Muscle layer of colon (tissue), 2 donors: Measurements from ENCODE around the gene NBPF1.
A peak's percentile ranks its signal among the peaks of the same experiment; 100 is the strongest.
"Not testable (repeated sequence)": the region's sequence is repeated elsewhere in the genome, so short reads cannot be mapped to it uniquely, and the experiment has no call there.

Experiments used
- H3K27ac ChIP-seq: one replicate; pipeline ENCODE4 v1.7.0; 2013; ENCODE audit warnings: low read depth, mild to moderate bottlenecking, low read length, moderate library complexity
- H3K27me3 ChIP-seq, 2 donors: one replicate each; pipeline ENCODE4 v1.7.0; 2013; ENCODE audit warnings: low read length in 2 of 2, mild to moderate bottlenecking in 2 of 2; ENCODE audit not compliant: insufficient read depth in 2 of 2, control insufficient read depth in 1 of 2
- H3K36me3 ChIP-seq: one replicate; pipeline ENCODE4 v1.7.0; 2013; ENCODE audit warnings: mild to moderate bottlenecking, low read length; ENCODE audit not compliant: insufficient read depth
- H3K4me1 ChIP-seq: one replicate; pipeline ENCODE4 v1.7.0; 2013; ENCODE audit warnings: mild to moderate bottlenecking, low read length; ENCODE audit not compliant: insufficient read depth
- H3K4me3 ChIP-seq, 2 donors: one replicate each; pipeline ENCODE4 v1.7.0; 2013; ENCODE audit warnings: low read length in 2 of 2, low read depth in 1 of 2, mild to moderate bottlenecking in 1 of 2, moderate library complexity in 1 of 2
- H3K9ac ChIP-seq: one replicate; pipeline ENCODE4 v1.7.0; 2013; ENCODE audit warnings: low read length
- H3K9me3 ChIP-seq: one replicate; pipeline ENCODE4 v1.7.0; 2013; ENCODE audit warnings: mild to moderate bottlenecking, low read length
- donor health status: abdominal sarcoma.
- donor health status: Adenocarcinoma of cecum.

Gene NBPF1

DNA sequence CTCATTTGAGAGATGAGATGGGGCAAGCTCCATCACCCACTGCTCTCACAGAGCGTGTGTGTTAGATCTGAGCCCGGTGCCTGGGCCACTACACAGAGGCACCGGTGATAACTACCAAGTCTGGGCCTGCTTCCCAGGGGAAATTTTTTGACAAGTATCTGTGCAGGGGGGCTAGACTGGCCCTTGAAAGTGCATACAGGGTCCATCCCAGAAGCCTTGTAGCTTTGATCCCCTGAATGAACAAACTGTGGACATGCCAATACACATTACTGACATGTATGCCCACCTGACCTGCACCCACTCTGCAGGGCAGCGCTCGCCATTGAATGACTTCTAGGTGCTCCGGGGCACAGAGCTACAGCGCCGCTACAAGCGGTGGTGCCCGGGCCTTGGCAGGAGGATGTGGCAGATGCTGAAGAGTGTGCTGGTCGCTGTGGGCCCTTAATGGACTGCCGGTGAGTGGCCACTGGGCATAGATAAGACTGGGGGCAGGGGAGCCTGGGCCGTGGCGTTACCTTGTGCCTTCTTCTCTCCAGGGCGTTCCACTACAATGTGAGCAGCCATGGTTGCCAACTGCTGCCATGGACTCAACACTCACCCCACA lies 32.8 kb upstream of the NBPF1 start:
- H3K9me3 ChIP-seq, H3K27me3 ChIP-seq, H3K4me3 ChIP-seq, H3K27ac ChIP-seq, H3K36me3 ChIP-seq, H3K9ac ChIP-seq: not testable (repeated sequence)
- H3K4me1 ChIP-seq = peaks cover 30% of the 10 kb centered on the region

DNA sequence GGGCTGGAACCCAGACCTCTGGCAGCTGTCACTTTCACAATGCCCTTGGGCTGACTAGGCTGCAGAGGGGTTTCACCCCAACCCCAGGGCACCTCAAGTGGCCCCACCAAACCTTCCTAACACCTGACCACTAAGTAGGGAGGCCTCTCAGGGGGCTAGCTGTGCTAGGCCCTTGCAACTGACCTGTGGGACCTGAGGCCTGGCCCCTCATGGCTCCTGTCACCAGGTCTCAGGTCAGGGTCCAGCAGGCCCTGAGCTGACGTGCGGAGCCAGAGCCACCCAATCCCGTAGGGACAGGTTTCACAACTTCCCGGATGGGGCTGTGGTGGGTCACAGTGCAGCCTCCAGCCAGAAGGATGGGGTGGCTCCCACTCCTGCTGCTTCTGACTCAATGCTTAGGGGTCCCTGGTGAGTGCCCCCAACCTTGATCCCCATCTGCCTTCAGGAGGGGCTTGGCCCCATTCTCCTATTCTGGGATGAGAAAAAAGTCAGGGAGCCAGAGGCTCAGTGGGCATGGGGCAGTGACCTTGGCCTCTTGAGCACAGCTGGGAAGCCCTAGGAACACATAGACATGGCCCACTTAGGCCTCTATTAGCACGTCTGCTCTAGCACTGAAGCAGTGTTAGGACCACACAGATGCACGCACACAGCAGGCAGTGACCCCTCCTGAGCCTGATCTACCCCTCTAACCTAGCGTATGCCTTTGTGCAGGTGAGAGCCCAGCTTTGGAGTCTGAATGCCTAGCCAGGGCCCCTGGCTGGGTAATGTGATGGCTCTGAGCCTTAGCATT lies 32.1 kb upstream of the NBPF1 start:
- not testable (repeated sequence) for H3K36me3 ChIP-seq, H3K27me3 ChIP-seq, H3K9me3 ChIP-seq
- Histone ChIP-seq H3K9ac (peak overlapping the region; percentile 97), H3K27ac (peak overlapping the region; percentile 89), H3K4me1 (peaks cover 30% of the 10 kb centered on the region), H3K4me3 (peak overlapping the region; percentile 96 to 99)

DNA sequence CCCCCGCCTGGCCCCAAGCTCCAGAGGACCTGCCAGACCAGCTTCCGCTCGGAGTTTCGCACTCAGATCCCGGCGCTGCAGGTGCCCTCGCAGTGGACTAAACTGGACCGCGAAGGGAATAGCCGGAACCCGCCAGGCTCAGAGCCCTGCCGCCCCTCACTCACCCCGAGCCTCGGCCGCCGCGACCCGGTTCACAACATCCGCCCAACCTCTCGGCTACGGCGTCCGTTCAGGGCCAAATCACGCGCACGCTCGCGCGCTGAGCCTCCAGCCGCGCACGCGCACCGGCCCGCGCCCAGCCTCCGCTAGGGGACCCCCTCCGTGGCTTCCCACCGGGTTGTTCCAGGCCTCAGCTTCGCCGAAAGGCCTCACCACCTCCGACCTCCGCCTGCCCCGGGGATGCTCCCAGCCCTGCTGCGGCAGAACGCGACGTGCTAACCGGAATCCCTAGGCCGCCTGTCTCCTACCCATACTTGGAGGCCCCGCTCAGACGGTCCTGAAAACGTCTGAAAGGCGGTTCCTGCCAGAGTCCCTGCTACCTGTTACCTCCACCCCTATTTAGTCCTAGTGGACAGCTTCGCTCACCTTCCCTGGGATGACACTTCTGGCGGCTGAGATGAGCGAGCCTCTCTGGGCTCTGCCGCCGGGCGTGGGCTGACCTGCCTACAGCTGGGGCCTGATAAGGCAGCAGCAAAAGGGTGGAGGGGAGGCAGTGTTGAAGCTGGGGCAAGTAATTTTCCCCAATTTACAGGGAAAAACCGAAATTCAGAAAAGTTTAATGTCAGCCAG lies 31.3 kb upstream of the NBPF1 start:
- H3K4me1 ChIP-seq = peaks cover 30% of the 10 kb centered on the region
- H3K4me3 ChIP-seq = peak overlapping the region; percentile 96 to 99
- peak overlapping the region; percentile 89 for H3K27ac ChIP-seq
- H3K9ac ChIP-seq = peak overlapping the region; percentile 97
- H3K36me3 ChIP-seq, H3K27me3 ChIP-seq, H3K9me3 ChIP-seq: not testable (repeated sequence)

DNA sequence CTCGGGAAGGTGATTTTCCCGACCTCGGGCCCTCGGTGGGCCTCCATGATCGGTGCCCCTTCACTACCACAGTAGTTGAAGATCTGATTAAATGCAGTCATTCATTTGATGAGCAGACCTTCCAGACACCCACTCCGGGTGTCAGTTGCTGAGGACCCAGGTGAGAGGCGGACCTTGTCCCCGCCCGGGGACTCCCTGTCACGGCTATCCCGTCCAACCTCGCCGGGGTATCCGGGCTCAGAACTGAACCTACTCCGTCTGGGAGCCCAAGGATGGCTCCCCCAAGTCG lies 30.8 kb upstream of the NBPF1 start:
- Histone ChIP-seq H3K4me1 (peaks cover 30% of the 10 kb centered on the region), H3K4me3 (peak overlapping the region; percentile 96 to 99), H3K27me3 (no peaks in the 10 kb centered on the region), H3K9me3 (no peaks in the 10 kb centered on the region), H3K36me3 (no peaks in the 10 kb centered on the region), H3K27ac (peak overlapping the region; percentile 89), H3K9ac (peak overlapping the region; percentile 97)

DNA sequence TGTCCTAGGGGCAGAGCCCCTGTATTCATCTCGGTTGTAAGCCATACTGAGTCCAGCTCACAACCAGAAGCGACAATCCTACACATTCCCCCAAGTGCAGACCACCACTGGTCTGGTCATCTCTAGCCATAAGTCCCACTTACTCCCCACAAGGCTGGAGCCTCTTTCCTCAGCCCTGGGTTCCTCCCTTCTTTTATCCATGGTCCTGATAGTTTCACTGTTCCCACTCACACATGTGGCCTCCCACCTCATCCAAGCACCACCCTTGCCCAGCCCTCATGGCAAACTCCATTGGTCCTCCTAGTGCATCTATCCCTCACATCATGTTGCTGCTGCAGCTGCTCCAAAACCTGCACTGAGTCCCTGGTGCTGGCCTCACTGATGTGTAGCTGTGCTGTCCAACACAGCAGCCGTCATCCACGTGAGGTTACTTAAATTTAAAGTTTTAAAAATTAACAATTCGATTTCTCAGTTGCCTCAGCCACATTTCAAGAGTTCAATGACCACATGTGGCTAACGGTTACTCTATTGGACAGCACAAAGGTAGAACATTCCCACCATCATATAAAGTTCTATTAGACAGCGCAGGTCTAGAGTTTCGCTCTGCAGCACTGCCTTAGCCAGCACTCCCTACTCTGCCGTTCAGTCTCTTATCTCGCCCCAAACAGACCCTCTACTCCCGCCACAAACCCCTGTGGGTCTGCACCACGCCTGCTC lies 30.3 kb upstream of the NBPF1 start:
- Histone ChIP-seq H3K27ac (peak overlapping the region; percentile 89), H3K4me1 (peaks cover 30% of the 10 kb centered on the region), H3K9ac (peak overlapping the region; percentile 97), H3K4me3 (peak overlapping the region; percentile 96 to 99)
- H3K27me3 ChIP-seq, H3K9me3 ChIP-seq, H3K36me3 ChIP-seq: not testable (repeated sequence)

DNA sequence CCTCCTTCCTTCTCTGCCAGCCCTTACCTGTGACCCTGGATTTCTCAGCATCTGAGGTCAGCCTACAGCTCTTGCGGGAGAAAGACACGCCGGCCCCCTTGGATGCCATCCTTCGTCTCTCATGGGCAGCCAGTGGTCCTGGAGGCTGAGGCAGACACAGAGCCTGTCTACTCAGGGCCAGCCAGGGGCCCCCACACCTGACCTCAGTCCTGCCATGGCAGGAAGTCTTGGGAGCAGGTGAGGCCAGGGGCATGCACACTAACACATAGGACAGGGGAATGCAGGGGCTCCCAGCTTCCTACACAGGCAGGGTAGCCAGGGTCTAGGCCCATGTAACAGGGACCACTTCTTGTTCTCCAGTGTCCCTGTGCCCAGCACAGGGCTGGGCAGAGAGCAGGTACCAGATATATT lies 29.6 kb upstream of the NBPF1 start:
- not testable (repeated sequence) for H3K27ac ChIP-seq, H3K27me3 ChIP-seq, H3K9me3 ChIP-seq, H3K36me3 ChIP-seq
- Histone ChIP-seq H3K4me1 (peaks cover 30% of the 10 kb centered on the region), H3K4me3 (peak overlapping the region in 1 of 2 donors; percentile 99), H3K9ac (peak overlapping the region; percentile 97)

DNA sequence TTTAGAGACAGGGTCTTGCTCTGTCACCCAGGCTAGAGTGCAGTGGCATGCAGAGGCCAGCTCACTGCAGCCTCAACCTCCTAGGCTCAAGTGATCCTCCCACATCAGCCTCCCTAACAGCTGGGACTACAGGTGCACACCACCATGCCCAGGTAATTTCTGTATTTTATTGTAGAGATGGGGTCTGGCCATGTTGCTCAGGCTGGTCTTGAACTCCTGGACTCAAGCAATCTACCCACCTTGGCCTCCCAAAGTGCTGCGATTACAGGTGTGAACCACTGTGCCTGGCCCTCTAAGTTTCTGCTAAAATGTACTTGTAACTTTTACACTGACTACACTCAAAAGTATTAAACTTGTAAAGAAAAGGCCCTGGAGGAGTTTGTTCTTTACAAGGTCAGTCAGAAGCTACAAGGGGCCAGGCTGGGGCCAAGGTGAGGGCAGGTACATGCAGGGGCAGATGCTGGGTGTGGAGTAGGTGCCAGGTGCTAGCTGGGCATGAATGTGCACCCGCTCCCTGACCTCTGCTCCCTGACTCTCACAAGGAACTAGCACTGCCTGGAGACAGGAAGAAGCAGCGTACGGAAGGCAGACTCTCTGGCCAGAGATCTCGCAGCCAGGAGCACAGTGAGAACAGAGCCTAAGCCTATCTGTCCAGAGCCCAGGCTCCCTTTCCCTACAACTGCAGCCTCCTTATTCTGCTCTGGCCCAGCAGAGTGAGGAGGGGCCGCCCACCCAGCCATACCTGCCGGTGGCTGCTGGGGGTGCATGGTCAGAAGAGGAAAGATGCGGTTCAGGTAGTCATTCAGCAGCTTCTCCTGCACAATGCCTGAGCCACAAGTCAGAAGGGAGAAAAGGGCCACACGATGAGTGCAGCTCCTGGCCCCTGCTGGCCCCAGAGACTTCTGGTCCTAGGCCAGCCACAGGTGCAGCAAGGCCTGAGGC lies 28.9 kb upstream of the NBPF1 start:
- not testable (repeated sequence) for H3K4me3 ChIP-seq, H3K27me3 ChIP-seq, H3K9me3 ChIP-seq, H3K27ac ChIP-seq, H3K36me3 ChIP-seq
- H3K4me1 ChIP-seq = peaks cover 30% of the 10 kb centered on the region
- H3K9ac ChIP-seq = peak overlapping the region; percentile 97

DNA sequence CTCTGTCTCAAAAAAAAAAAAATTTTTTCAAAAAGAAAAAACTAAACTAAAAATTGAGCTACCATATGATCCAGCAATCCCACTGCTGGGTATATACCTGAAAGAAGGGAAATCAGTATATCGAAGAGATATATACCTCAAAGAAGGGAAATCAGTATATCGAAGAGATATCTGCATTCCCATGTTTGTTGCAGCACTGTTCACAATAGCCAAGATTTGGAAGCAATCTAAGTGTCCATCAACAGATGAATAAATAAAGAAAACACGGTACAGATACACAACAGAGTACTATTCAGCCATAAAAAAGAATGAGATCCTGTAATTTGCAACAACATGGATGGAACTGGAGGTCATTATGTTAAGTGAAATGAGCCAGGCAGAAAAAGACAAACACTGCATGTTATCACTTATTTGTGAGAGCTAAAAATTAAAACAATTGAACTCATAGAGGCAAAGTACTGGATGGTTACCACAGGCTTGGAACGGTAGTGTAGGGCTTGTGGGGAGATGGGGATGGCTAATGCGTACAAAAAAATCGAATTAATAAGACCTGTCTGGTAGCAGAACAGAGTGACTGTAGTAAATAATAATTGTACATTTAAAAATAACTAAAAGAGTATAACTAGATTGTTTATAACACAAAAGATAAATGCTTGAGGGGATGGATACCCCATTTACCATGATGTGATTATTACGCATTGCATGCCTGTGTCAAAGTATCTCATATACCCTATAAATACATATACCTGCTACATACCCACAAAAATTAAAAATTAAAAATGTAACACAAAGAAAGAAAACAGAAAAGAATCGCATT lies 28.0 kb upstream of the NBPF1 start:
- not testable (repeated sequence) for H3K9me3 ChIP-seq, H3K27me3 ChIP-seq, H3K4me3 ChIP-seq, H3K9ac ChIP-seq, H3K27ac ChIP-seq, H3K36me3 ChIP-seq
- H3K4me1 ChIP-seq = peaks cover 30% of the 10 kb centered on the region

DNA sequence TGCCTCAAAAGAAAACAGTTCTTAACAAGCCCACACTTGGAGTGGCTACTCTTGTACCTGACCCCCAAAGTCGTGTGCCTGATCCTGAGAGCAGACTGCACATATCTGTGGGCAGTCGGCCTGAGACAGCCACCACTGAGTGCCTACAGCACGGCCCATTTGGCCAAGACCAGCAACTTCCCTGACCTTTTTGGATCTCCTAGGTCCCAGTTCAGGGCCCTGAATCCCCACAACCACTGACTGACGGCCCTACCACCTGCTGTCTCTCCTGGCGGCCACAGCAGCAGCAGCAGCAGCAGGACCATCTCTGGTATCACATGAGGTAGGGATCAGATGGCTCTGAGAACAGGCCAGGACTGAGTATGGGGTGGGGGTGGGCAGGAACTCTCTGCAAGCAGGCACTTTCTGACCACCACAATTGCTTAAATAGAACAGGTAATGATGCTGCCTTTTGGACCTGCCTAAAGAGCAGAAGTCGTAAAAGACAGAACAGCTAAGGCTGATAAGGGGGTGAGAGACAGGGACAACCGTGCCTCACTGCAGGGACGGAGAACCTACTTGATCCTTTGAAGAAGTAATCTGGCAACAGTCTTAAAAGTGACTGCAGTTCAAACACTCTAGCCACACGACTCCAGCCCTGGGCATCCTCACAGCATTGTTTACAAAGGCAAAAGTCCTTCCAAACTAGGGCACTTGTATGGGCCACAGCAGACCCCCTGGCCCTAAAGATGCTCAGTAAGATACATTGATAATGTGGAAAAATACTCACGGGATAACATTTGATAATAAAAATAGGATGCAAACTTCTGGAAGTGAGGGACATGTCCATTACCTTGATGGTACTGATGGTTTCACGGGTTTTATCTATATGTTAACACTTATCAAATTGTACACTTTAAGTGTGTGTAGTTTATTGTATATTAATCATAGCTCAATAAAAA lies 26.0 kb upstream of the NBPF1 start:
- not testable (repeated sequence) for H3K4me3 ChIP-seq, H3K27me3 ChIP-seq, H3K27ac ChIP-seq, H3K9me3 ChIP-seq, H3K36me3 ChIP-seq, H3K9ac ChIP-seq
- H3K4me1 ChIP-seq = peaks cover 23% of the 10 kb centered on the region
